Colonic mucosa (tissue), 4 donors: ENCODE data around the gene PRPF19. TPM values are rescaled to one million over a fixed set of nuclear protein-coding genes. Genes with fewer than 3 reads are reported as not detected.

Experiments used
- DNase-seq: peaks from one replicate; pipeline ENCODE4 v3.0.0-alpha.2; 2020
- H3K27ac ChIP-seq: fragments of 200-600 bp; one replicate; pipeline ENCODE4 v1.8.0; 2021
- H3K27me3 ChIP-seq: fragments of 200-600 bp; one replicate; pipeline ENCODE4 v1.8.0; 2021
- H3K36me3 ChIP-seq: fragments of 200-600 bp; one replicate; pipeline ENCODE4 v1.8.0; 2021
- H3K4me1 ChIP-seq: fragments of 200-600 bp; one replicate; pipeline ENCODE4 v1.8.0; 2021; ENCODE audit warnings: mild to moderate bottlenecking
- H3K4me3 ChIP-seq: fragments of 200-600 bp; one replicate; pipeline ENCODE4 v1.8.0; 2021
- H3K9ac ChIP-seq, 2 donors: one replicate each; pipeline ENCODE4 v1.7.0; 2013; ENCODE audit warnings: control low read depth in 2 of 2, low read depth in 2 of 2, low read length in 2 of 2
- H3K9me3 ChIP-seq: fragments of 200-600 bp; one replicate; pipeline ENCODE4 v1.8.0; 2021
- intact Hi-C: fragments of 100-400 bp; cut with DNase I; formaldehyde crosslinking; loops from one replicate; pipeline ENCODE4 v1.14.1; 2022
- total RNA-seq, 2 donors: library from RNA; stranded (reverse); fragmentation: NEBNext Ultra II Directional in 1 of 2; extraction: Animal tissue kit (Norgen Biotek cat#: 25700) in 1 of 2; gene quantifications; one replicate each; pipeline ENCODE4 v1.2.1, GENCODE V29; 2021
- TF ChIP-seq, protein P1 (sequence below): fragments of 200-600 bp; IDR thresholded peaks from one replicate; pipeline ENCODE4 v1.8.0; 2022; ENCODE audit warnings: antibody characterized with exemption, mild to moderate bottlenecking
- donor health status: healthy.
- donor health status: DM: no; HTN: no; CAD: no.
- donor health status: DM: no; HTN: no; CAD: no.

PRPF19 gene
- total RNA-seq, 2 donors from 2014 or later: 59.3 to 172 TPM

DNA sequence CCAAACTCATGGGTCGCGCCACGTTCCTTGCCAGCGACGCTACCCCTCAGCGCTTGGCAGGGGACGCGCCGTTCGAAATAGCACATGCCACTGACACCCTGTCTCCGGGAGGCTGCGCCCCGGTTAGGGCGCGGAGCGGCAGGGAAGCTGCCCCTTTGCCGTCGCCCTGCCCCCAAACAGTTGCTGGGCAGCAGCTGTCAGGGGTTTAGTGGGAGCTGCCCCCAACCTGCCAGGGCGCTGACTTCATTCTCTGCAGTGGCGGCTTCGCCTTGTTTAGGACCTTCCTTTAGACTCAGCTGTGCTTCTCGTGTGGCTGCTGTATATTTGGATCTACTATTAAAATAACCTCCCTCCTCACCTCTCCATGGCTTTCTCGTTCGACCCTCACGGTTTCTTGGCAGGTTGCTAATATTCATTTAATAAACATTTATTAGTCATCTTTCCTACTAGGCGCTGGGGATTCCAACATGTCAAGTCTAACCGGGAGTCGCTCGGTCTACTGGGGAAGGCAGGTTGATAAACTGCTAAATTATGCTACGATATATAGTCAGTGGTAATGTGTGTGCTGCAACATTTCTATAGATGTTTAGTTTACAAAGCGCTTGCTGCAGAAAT is 8.4 kb upstream of the PRPF19 start:
- Histone ChIP-seq H3K27ac (peak overlapping the region; percentile 73), H3K4me1 (peaks cover 4% of the 10 kb centered on the region), H3K36me3 (no peaks in the 10 kb centered on the region), H3K9me3 (no peaks in the 10 kb centered on the region), H3K27me3 (no peaks in the 10 kb centered on the region), H3K9ac (peak overlapping the region; percentile 88 to 90), H3K4me3 (peak overlapping the region; percentile 78)
- intact Hi-C loops: no loop called here
- peak; percentile 52 for DNase-seq
- TF ChIP-seq, protein P1, sequence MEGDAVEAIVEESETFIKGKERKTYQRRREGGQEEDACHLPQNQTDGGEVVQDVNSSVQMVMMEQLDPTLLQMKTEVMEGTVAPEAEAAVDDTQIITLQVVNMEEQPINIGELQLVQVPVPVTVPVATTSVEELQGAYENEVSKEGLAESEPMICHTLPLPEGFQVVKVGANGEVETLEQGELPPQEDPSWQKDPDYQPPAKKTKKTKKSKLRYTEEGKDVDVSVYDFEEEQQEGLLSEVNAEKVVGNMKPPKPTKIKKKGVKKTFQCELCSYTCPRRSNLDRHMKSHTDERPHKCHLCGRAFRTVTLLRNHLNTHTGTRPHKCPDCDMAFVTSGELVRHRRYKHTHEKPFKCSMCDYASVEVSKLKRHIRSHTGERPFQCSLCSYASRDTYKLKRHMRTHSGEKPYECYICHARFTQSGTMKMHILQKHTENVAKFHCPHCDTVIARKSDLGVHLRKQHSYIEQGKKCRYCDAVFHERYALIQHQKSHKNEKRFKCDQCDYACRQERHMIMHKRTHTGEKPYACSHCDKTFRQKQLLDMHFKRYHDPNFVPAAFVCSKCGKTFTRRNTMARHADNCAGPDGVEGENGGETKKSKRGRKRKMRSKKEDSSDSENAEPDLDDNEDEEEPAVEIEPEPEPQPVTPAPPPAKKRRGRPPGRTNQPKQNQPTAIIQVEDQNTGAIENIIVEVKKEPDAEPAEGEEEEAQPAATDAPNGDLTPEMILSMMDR: no peak

GRCh38 chr11:60913793-60914632 is 7.6 kb upstream of the PRPF19 start, which contains the start of gene TMEM109:
Gene TMEM109 (plus strand): TSS chr11:60914158. CDS start chr11:60919694, 5,536 bp downstream.
- Histone ChIP-seq H3K9me3 (no peaks in the 10 kb centered on the region), H3K4me1 (peaks cover 4% of the 10 kb centered on the region), H3K36me3 (no peaks in the 10 kb centered on the region), H3K9ac (peak within 1 kb of the TSS; percentile 88 to 90), H3K27me3 (no peaks in the 10 kb centered on the region), H3K4me3 (peak within 1 kb of the TSS; percentile 78), H3K27ac (peak within 1 kb of the TSS; percentile 73)
- peak; percentile 91 for DNase-seq
- TF ChIP-seq, protein P1: no peak
- intact Hi-C loops: no loop called here

DNA sequence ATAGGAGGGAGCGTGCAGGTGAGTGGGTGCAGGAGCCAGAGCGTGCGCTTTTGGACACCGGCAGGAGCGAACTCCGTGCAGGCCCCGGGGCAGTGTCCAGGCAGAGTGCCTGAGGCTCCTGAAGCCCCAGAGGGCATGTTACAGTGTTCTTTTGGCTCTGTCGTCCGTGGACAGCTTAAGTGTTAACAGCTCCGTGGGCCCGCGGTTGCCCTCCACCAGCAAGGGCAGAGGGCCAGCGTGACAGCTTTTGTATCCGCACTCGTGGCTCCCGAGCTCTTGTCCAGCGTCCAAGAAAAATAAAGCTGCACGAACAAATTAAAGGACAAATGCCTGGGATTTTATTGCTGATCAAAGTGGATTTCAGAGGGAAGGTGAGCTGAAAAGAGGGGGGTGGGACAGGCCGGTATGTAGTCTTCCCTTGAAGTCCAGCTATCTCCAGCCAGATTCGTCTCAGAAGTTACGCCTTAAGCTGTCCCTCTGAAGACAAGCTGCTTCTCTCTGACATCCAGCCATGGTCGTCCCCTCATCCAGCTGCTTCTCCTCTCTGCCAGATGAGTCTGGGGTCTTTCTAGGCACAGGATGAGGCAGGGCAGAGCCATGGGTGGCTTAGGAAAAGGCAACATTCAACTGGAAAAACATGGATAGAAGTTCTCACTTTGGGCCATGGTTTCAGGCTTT is 6.6 kb upstream of the PRPF19 start:
- peak overlapping the region; percentile 88 to 90 for H3K9ac ChIP-seq
- TF ChIP-seq, protein P1: no peak
- H3K27me3 ChIP-seq: no peaks in the 10 kb centered on the region
- no peaks in the 10 kb centered on the region for H3K9me3 ChIP-seq
- no peak for DNase-seq
- H3K4me1 ChIP-seq: peaks cover 4% of the 10 kb centered on the region
- intact Hi-C loops: no loop called here
- H3K36me3 ChIP-seq: no peaks in the 10 kb centered on the region
- H3K4me3 ChIP-seq: peak overlapping the region; percentile 78
- H3K27ac ChIP-seq: peak overlapping the region; percentile 73

DNA sequence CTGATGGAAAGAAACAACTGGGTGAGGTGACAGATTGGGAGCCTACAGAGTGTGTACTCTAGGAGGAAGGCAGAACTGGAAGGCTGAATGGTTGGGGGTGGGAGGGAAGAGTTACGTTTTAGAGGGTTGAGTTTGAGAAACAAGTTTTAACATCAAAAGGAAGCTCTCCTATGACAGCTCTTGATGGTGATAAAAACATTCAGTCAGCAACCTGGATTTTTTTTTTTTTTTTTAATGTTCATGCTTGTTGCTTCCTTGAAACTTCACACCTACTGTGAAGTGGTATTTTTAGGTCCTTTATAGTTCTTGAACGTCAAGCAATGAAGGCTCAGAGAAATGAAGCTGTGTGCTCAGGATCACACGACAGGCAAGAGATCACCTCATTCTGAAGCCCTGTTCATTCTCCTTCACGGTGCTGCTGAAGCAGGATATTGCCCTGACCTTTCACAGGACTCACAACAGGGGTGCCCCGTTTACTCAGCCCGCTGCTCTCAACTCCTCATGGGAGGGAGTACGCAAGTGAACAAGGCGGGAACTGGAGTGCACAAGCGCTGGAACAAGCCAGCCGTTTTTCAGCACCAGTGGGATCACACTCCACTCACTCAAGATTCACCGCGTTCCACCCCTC is 6.0 kb upstream of the PRPF19 start:
- no peaks in the 10 kb centered on the region for H3K9me3 ChIP-seq
- no peak overlapping the region for H3K27ac ChIP-seq
- intact Hi-C loops: no loop called here
- H3K4me1 ChIP-seq: peaks cover 4% of the 10 kb centered on the region
- DNase-seq: no peak
- H3K4me3 ChIP-seq: no peak overlapping the region
- H3K36me3 ChIP-seq: no peaks in the 10 kb centered on the region
- TF ChIP-seq, protein P1: no peak
- H3K9ac ChIP-seq: no peak overlapping the region
- no peaks in the 10 kb centered on the region for H3K27me3 ChIP-seq
